Measurements from ENCODE around the gene RFT1.

RFT1 gene

DNA sequence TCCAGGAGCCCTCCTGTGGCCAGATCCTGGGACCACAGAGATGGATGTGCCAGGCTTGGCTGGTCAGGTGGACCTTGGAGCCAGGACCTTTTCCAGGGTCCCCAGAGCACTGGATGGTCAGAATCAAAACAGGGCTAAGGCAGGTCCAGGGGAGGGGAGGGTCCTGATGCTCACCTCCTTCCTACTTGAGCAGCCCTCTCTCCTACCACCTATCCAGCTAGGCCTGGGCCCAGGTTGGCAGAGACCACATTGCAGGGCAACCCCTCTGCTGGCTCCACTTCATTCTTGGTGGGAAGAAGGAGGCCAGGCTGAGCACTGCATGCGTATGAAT is 55.9 kb downstream of the RFT1 start:
- TF ChIP-seq, protein P1, sequence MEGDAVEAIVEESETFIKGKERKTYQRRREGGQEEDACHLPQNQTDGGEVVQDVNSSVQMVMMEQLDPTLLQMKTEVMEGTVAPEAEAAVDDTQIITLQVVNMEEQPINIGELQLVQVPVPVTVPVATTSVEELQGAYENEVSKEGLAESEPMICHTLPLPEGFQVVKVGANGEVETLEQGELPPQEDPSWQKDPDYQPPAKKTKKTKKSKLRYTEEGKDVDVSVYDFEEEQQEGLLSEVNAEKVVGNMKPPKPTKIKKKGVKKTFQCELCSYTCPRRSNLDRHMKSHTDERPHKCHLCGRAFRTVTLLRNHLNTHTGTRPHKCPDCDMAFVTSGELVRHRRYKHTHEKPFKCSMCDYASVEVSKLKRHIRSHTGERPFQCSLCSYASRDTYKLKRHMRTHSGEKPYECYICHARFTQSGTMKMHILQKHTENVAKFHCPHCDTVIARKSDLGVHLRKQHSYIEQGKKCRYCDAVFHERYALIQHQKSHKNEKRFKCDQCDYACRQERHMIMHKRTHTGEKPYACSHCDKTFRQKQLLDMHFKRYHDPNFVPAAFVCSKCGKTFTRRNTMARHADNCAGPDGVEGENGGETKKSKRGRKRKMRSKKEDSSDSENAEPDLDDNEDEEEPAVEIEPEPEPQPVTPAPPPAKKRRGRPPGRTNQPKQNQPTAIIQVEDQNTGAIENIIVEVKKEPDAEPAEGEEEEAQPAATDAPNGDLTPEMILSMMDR (IDR thresholded peaks at IDR 0.05; ENCODE audit: control insufficient read depth, extremely low read depth, insufficient read depth), result no peak
- no peak overlapping the region for H3K4me3 ChIP-seq (ENCODE audit: low read depth, low read length)
- no peak for DNase-seq (ENCODE audit: low read depth)

DNA sequence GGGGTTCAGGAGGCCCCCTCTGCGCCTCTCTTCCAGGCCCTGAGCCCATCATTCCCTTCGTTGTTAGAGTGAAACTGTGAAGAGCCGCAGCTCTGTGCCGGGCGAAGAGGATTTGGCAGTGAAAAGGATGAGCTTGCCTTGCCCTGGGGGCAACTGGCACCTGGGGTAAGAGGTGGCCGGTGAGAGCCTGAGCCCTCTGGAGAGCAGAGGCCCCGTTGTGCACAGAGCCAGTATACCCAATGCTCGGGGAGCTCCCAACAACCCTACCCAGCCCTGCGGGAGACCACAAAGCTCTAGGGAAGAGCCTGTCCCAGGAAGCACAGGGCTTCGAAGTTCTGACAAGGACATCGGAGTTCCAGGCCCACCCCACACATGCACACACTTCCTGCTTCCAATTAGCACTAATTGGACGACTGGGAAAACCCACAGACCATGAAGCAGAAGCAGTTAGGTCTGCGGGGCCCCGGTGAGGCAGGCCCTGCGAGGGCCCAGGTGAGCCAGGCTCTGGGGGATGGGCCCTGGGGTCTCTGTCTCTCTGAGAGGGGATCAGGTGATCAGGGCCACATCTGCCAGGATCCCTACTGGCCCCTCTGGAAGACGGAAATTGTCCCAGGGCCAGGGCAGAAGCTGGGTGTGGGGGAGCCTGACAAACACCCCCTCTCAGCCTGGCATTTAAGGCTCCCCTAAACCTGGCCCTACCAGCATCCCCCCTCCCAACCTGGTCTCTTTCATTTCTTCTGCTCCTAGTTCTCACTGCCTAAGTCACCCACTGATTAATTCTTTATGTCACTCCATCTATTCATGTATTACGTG is 56.5 kb downstream of the RFT1 start:
- no peak for DNase-seq (ENCODE audit: low read depth)
- TF ChIP-seq, protein P1 (IDR thresholded peaks at IDR 0.05; ENCODE audit: control insufficient read depth, extremely low read depth, insufficient read depth), result no peak
- no peak overlapping the region for H3K4me3 ChIP-seq (ENCODE audit: low read depth, low read length)

DNA sequence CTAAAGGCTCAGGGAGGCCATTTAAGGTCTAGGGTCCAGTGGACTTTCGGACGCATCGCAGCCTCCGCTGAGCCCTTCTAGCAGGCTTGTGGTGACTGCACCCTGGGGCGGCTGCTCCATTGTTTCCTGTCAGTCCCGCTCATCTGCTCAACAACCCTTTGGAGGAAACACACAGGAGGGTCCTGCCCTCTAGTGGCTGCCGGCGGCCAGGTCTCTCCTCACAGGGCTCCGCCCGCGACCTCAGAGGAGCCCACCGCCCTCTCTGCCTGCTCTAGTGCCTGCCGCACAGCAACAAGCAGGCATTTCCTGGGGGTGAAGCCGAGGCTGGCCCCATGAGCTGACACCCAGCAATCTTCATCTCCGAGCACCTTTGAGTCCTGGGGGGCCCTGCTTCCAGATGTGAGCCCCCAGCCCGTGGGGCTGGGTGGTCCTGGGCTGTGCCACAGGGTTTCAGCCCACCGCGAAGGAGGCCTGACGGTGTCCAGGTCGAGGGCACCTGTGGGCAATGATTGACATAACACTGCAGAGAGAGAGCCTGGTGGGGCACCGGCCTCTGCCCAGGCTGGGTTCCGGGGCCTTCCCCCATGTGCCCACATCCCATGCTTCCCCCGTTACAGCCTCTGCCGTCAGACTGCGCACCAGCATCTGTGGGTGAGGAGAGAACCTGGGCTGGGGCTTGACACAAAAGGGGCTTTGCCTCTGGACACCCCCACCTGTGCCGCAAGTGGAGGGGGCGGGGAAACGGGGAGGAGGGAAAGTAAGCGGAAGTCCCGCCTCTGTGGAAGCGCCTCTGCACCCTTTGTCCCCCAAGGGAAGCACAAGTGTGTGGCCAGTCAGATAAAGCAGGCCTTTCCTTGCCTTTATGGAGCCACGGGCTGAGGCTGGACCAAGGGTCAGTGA is 57.3 kb downstream of the RFT1 start:
- DNase-seq (ENCODE audit: low read depth), result no peak
- TF ChIP-seq, protein P1 (IDR thresholded peaks at IDR 0.05; ENCODE audit: control insufficient read depth, extremely low read depth, insufficient read depth), result peak; percentile 91
- no peak overlapping the region; the same call in 1 of the 2 replicates for H3K4me3 ChIP-seq (ENCODE audit: low read depth, low read length)

DNA sequence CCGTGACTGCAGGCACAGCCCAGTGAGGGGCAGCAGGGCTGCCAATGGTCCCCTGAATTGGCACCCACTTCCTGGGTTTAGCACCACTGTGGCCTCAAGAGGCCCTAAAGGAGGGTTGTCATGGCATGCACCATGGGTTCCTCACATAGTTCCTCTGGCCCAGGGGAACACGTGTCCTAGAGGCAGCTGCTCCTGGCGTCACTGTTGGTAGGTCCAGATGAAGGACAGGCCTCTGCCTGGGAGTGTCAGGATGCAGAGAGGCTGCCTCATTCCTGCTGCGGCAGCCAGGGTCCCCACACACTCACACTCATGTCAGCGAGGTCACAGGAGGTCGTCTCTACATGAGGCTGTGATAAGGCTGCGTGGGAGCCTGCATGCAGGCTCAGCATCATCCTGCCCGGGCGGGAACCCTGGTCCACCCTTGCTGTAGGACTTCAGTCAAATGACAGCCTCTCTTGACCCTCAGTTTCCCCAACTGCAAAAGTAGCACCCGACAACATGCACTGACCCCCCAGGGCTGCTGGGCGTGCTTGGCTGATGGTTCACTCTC is 58.3 kb downstream of the RFT1 start:
- TF ChIP-seq, protein P1 (IDR thresholded peaks at IDR 0.05; ENCODE audit: control insufficient read depth, extremely low read depth, insufficient read depth), result no peak
- H3K4me3 ChIP-seq (ENCODE audit: low read depth, low read length), result no peak overlapping the region
- no peak for DNase-seq (ENCODE audit: low read depth)

DNA sequence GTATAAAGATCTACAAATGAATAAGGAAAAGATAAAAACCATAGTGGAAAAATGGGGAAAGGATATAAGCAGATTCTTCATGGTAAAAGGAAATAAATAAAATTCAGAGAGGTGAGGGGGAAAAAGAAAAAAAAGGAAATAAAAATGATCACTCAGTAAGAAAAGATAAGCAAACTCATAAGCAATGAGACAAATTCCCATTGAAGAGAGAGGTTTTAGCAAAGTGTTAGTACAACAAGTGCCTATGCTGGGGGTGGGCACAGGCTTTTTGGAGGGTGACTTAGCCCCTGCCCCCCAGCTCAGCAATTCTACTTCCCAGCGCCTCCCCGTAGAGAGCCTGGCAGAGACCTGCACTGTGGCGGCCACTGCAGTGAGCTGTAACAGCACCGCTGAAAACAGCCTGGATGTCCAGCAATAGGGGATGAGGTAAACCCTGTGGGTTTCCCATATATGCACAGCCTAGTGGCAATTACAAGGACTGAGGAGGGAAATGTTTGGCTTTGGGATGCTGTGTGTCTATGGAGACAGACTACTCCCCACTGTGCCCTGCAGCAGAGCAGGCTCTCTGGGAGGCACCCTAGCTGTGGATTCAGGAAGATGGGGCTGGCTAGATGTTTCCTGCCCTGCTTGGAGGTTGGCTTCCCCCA is 60.7 kb downstream of the RFT1 start:
- TF ChIP-seq, protein P1 (IDR thresholded peaks at IDR 0.05; ENCODE audit: control insufficient read depth, extremely low read depth, insufficient read depth), result no peak
- no peak overlapping the region for H3K4me3 ChIP-seq (ENCODE audit: low read depth, low read length)
- no peak for DNase-seq (ENCODE audit: low read depth)

DNA sequence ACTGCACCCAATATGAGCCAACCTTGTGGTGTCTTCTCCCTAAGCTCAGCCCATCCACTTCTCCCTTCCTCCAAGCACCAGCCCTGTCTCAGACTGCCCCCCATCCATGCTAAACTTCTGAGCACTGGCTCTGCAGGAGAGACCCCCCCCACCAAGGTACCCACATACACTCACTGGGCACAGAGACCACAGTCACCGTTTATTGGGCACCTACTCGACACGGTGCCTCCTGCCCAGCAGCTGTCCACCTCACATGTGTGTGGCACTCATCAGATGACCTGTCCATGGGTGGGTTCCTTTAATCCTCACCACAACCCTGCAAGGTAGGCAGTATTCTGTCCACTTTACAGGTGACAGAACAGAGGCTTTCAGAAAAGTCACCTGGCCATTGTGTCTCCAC is 62.1 kb downstream of the RFT1 start:
- TF ChIP-seq, protein P1 (IDR thresholded peaks at IDR 0.05; ENCODE audit: control insufficient read depth, extremely low read depth, insufficient read depth), result no peak
- H3K4me3 ChIP-seq (ENCODE audit: low read depth, low read length), result no peak overlapping the region
- DNase-seq (ENCODE audit: low read depth), result no peak

Data from LNCaP clone FGC (cell line).